GM23248 (cell line): Measurements from ENCODE around the gene PYGL. TPM values are rescaled to one million over a fixed set of nuclear protein-coding genes. Genes with fewer than 3 reads are reported as not detected.

Experiments
- DNase-seq: peaks from one replicate; pipeline ENCODE4 v3.0.0-alpha.2; 2015
- H2AFZ ChIP-seq: fragments of 200-600 bp; sonication (generic); 2 replicates; pipeline ENCODE4 v1.6.1; 2016; ENCODE audit warnings: antibody characterized with exemption
- H3F3A ChIP-seq: fragments of 200-600 bp; sonication (generic); 2 replicates; pipeline ENCODE4 v1.6.1; 2016; ENCODE audit warnings: mild to moderate bottlenecking, antibody characterized with exemption, mixed run types; ENCODE audit not compliant: insufficient read depth
- H3K27ac ChIP-seq: fragments of 200-600 bp; sonication (generic); 2 replicates; pipeline ENCODE4 v1.5.1; 2016; ENCODE audit warnings: mild to moderate bottlenecking
- H3K27me3 ChIP-seq: fragments of 200-600 bp; sonication (generic); replicated peaks from 2 replicates; pipeline ENCODE4 v1.6.1; 2016; ENCODE audit warnings: mild to moderate bottlenecking; ENCODE audit not compliant: insufficient read depth
- H3K36me3 ChIP-seq: fragments of 200-600 bp; sonication (generic); 2 replicates; pipeline ENCODE4 v1.6.1; 2016; ENCODE audit warnings: low read depth, mild to moderate bottlenecking
- H3K4me1 ChIP-seq: fragments of 200-600 bp; sonication (generic); 2 replicates; pipeline ENCODE4 v1.6.1; 2016; ENCODE audit warnings: mild to moderate bottlenecking; ENCODE audit not compliant: insufficient read depth
- H3K4me2 ChIP-seq: fragments of 200-600 bp; sonication (generic); one replicate; pipeline ENCODE4 v1.6.1; 2016; ENCODE audit warnings: mild to moderate bottlenecking; ENCODE audit not compliant: unreplicated experiment
- H3K4me3 ChIP-seq: fragments of 200-600 bp; sonication (generic); 2 replicates; pipeline ENCODE4 v1.5.1; 2016; ENCODE audit warnings: mild to moderate bottlenecking
- H3K79me2 ChIP-seq: fragments of 200-600 bp; sonication (generic); 2 replicates; pipeline ENCODE4 v1.6.1; 2016; ENCODE audit warnings: mild to moderate bottlenecking; ENCODE audit not compliant: insufficient read depth
- H3K9ac ChIP-seq: fragments of 200-600 bp; sonication (generic); 2 replicates; pipeline ENCODE4 v1.6.1; 2016; ENCODE audit warnings: mild to moderate bottlenecking
- H3K9me2 ChIP-seq: fragments of 200-600 bp; sonication (generic); 2 replicates; pipeline ENCODE4 v1.6.1; 2016; ENCODE audit warnings: mixed run types, mild to moderate bottlenecking, moderate library complexity; ENCODE audit not compliant: insufficient read depth
- H3K9me3 ChIP-seq: fragments of 200-600 bp; sonication (generic); one replicate; pipeline ENCODE4 v1.6.1; 2017; ENCODE audit warnings: low read depth
- H4K20me1 ChIP-seq: fragments of 200-600 bp; sonication (generic); 2 replicates; pipeline ENCODE4 v1.6.0; 2016; ENCODE audit not compliant: insufficient read depth
- EZH2 ChIP-seq: fragments of 200-600 bp; sonication (generic); IDR thresholded peaks from 2 replicates; pipeline ENCODE4 v1.6.1; 2018; ENCODE audit warnings: antibody characterized with exemption, mild to moderate bottlenecking; ENCODE audit not compliant: insufficient read depth, poor library complexity, severe bottlenecking
- EZH2phosphoT487 ChIP-seq: fragments of 200-600 bp; sonication (generic); IDR thresholded peaks from 2 replicates; pipeline ENCODE4 v1.6.1; 2018; ENCODE audit warnings: antibody characterized with exemption, moderate library complexity, mild to moderate bottlenecking, low read depth; ENCODE audit not compliant: insufficient read depth
- WGBS, 2 experiments: methylation state at CpG; one replicate each; pipeline ENCODE4 v1.1.6; 2015 to 2017; ENCODE audit warnings: low lambda C conversion rate in 2 of 2, low coverage in 1 of 2; ENCODE audit errors: missing lambda C conversion rate in 2 of 2; 5-methylcytosine and 5-hydroxymethylcytosine counted together
- in situ Hi-C: fragments of 300-500 bp; cut with MboI; formaldehyde crosslinking; loops from 2 replicates; pipeline ENCODE4 v1.15.0; 2020
- polyA plus RNA-seq: library from polyadenylated mRNA; unstranded; fragments of >200 nt; fragmentation: Nextera tagmentation; extraction: Ambion mirVana; gene quantifications from 2 replicates; pipeline ENCODE4 v1.2.1, GENCODE V29; 2016
- total RNA-seq: library from RNA; depleted of rRNA; stranded (reverse); fragments of >200 nt; shearing (Covaris generic); gene quantifications from 2 replicates; pipeline ENCODE4 v1.2.3, GENCODE V29; 2014

PYGL gene
- total and polyA plus RNA-seq, 2 experiments from 2014 or later: 42.6 to 55.8 TPM

- Histone ChIP-seq H3F3A (no peaks in the 10 kb centered on the region), H3K4me2 (no peak overlapping the region), H3K4me1 (peaks cover 8% of the 10 kb centered on the region; the same call in 1 of the 2 replicates), H3K9me3 (no peaks in the 10 kb centered on the region), H4K20me1 (no peaks in the 10 kb centered on the region), H3K36me3 (no peaks in the 10 kb centered on the region), H3K79me2 (no peaks in the 10 kb centered on the region), H3K27me3 (no peaks in the 10 kb centered on the region), H3K27ac (no peak overlapping the region), H3K4me3 (no peak overlapping the region), H2AFZ (no peak overlapping the region), H3K9ac (no peak overlapping the region), H3K9me2 (no peaks in the 10 kb centered on the region)
- no peak for DNase-seq
- TF ChIP-seq EZH2phosphoT487 (no peak), EZH2 (no peak)
- in situ Hi-C loops: no loop called here
- 51 to 59% methylated on average over 5 of the region's 5 CpGs for WGBS, 2 experiments
Measured at GRCh38 chr14:50979941-50980850, 35.9 kb upstream of the PYGL start.

- no peaks in the 10 kb centered on the region for H3K36me3 ChIP-seq
- in situ Hi-C loops: no loop called here
- H3K9me2 ChIP-seq: no peaks in the 10 kb centered on the region
- H3K27me3 ChIP-seq: no peaks in the 10 kb centered on the region
- no peak overlapping the region for H2AFZ ChIP-seq
- no peaks in the 10 kb centered on the region for H3K79me2 ChIP-seq
- H3K4me2 ChIP-seq: no peak overlapping the region
- no peak for DNase-seq
- 78 to 81% methylated on average over 4 of the region's 4 CpGs for WGBS, 2 experiments
- no peaks in the 10 kb centered on the region for H3F3A ChIP-seq
- no peak overlapping the region for H3K4me3 ChIP-seq
- no peaks in the 10 kb centered on the region for H3K4me1 ChIP-seq
- H3K9ac ChIP-seq: no peak overlapping the region
- H3K27ac ChIP-seq: no peak overlapping the region
- H4K20me1 ChIP-seq: no peaks in the 10 kb centered on the region
- TF ChIP-seq EZH2 (no peak), EZH2phosphoT487 (no peak)
- no peaks in the 10 kb centered on the region for H3K9me3 ChIP-seq
Measured at GRCh38 chr14:50978888-50979287, 34.6 kb upstream of the PYGL start.

- Histone ChIP-seq H3F3A (no peaks in the 10 kb centered on the region), H3K4me3 (no peak overlapping the region), H3K9ac (no peak overlapping the region), H3K9me2 (no peaks in the 10 kb centered on the region), H2AFZ (no peak overlapping the region), H3K27me3 (no peaks in the 10 kb centered on the region), H3K27ac (no peak overlapping the region), H3K9me3 (no peaks in the 10 kb centered on the region), H3K79me2 (no peaks in the 10 kb centered on the region), H3K4me2 (no peak overlapping the region), H4K20me1 (no peaks in the 10 kb centered on the region), H3K36me3 (no peaks in the 10 kb centered on the region), H3K4me1 (no peaks in the 10 kb centered on the region)
- in situ Hi-C loops: no loop called here
- TF ChIP-seq EZH2phosphoT487 (no peak), EZH2 (no peak)
- WGBS, 2 experiments: 96 to 100% methylated on average over 3 of the region's 3 CpGs
- DNase-seq: no peak
Measured at GRCh38 chr14:50978529-50978871, 34.2 kb upstream of the PYGL start.

- Histone ChIP-seq H3K4me1 (no peaks in the 10 kb centered on the region), H3K79me2 (no peaks in the 10 kb centered on the region), H3K9me2 (no peaks in the 10 kb centered on the region), H3K36me3 (no peaks in the 10 kb centered on the region), H3K9ac (no peak overlapping the region), H3K27ac (no peak overlapping the region), H3K27me3 (no peaks in the 10 kb centered on the region), H2AFZ (no peak overlapping the region), H4K20me1 (no peaks in the 10 kb centered on the region), H3K9me3 (no peaks in the 10 kb centered on the region), H3K4me3 (no peak overlapping the region), H3K4me2 (no peak overlapping the region), H3F3A (no peaks in the 10 kb centered on the region)
- TF ChIP-seq EZH2 (no peak), EZH2phosphoT487 (no peak)
- DNase-seq: no peak
- WGBS, 2 experiments: 93 to 96% methylated on average over 3 of the region's 3 CpGs
- in situ Hi-C loops: no loop called here
Measured at GRCh38 chr14:50977863-50978528, 33.7 kb upstream of the PYGL start.
